Spleen (tissue), 7 donors: ENCODE data around the gene TMEM43.

Experiments
- POLR2A ChIP-seq, 3 donors: fragments of 450-650 bp; IDR thresholded peaks; one replicate each; pipeline ENCODE4 v1.5.1; 2017; ENCODE audit warnings: antibody characterized with exemption in 3 of 3, mild to moderate bottlenecking in 1 of 3
- POLR2AphosphoS5 ChIP-seq, 3 donors: sonication (generic); formaldehyde crosslinking; IDR thresholded peaks; one replicate each; pipeline ENCODE4 v1.5.1; 2017; ENCODE audit warnings: antibody characterized with exemption in 3 of 3
- TF ChIP-seq, protein P1 (sequence below), 11 experiments: fragments of 200-600 bp in 7 of 11; fragments of 450-650 bp in 4 of 11; sonication (generic) in 4 of 11; IDR thresholded peaks in 8 of 11; conservative IDR thresholded peaks in 3 of 11; 1 replicate in 7 of 11; 2 replicates in 4 of 11; pipeline versions ENCODE4 v1.4.0 to v1.8.0; 2016 to 2021; ENCODE audit warnings: antibody characterized with exemption in 11 of 11, inconsistent platforms in 4 of 11, mild to moderate bottlenecking in 1 of 11
- donor health status: DM: no; HTN: no; CAD: no; lungs with moderate emphysema.
- donor health status: DM: no; HTN: no; CAD: no.
- donor health status: DM: no; HTN: no; CAD: no.

DNA sequence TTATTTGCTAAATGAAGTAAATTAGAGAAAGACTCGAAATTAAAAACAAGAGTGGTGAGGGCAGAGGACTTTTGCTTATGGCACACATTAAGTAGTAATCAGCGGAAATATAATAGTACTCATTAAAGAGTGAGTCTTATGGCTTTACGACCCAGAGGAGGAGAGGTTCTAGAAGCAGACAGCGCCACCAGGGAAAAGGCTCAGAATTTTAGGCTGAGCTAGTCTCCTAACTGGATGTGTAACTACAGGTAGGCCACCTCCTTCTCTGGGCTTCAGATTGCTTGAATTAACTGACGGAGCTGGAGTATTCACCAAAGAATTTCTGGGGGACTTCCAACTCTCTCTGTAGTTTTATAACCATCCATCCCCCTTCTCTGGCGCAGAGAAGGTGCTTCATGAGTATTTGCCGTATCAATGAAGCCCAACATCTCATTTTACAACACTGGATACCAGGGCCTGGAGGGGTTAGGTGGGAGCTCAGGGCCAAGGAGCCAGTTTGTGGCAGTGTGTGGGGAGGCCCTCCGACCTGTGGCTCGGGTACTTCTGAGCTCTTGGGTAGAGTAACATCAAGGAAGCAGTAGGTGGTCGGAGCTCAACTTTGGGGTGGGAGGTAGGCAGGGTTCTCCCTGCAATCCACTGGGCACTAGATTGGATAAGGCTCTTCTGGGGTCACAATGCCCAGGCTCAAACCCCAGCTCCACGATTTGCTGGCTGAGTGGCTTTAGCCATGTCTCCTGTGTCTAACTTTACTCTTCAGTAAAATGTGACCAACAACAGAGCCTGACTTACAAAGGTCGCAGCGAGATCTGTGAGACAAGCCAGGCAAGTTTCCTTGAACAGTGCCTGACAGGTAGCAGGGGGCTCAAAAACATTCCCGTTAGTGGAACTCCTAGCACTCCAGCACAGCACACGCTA, 1.3 kb upstream of the TMEM43 start:
- no peak for TF ChIP-seq POLR2AphosphoS5 (IDR thresholded peaks at IDR 0.05)
- TF ChIP-seq, protein P1, sequence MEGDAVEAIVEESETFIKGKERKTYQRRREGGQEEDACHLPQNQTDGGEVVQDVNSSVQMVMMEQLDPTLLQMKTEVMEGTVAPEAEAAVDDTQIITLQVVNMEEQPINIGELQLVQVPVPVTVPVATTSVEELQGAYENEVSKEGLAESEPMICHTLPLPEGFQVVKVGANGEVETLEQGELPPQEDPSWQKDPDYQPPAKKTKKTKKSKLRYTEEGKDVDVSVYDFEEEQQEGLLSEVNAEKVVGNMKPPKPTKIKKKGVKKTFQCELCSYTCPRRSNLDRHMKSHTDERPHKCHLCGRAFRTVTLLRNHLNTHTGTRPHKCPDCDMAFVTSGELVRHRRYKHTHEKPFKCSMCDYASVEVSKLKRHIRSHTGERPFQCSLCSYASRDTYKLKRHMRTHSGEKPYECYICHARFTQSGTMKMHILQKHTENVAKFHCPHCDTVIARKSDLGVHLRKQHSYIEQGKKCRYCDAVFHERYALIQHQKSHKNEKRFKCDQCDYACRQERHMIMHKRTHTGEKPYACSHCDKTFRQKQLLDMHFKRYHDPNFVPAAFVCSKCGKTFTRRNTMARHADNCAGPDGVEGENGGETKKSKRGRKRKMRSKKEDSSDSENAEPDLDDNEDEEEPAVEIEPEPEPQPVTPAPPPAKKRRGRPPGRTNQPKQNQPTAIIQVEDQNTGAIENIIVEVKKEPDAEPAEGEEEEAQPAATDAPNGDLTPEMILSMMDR (IDR thresholded peaks at IDR 0.05 in 8 of 11, conservative IDR thresholded peaks at IDR 0.05 in 3 of 11): no peak
- TF ChIP-seq POLR2A (IDR thresholded peaks at IDR 0.05): no peak
